T-cell (primary cell): ENCODE measurements around the gene CDC42BPG. TPM values are rescaled to one million over a fixed set of nuclear protein-coding genes. Genes with fewer than 3 reads are reported as not detected.
A peak's percentile ranks its signal among the peaks of the same experiment; 100 is the strongest.

Experiments used
- ATAC-seq, 4 experiments: fragments of 200-7000 bp in 3 of 4; fragments of 150-1000 bp in 1 of 4; cut with Tn5 transposase; replicated peaks in 1 of 4; 1 replicate in 3 of 4; 2 replicates in 1 of 4; pipeline ENCODE4 v1.10.0; 2021; ENCODE audit warnings: moderate library complexity in 3 of 4, mild to moderate bottlenecking in 2 of 4, moderate number of reproducible peaks in 1 of 4
- CTCF ChIA-PET, 2 donors: fragments of 300-600 bp; sonication (Branson Sonifier 250); formaldehyde crosslinking; loops; one replicate each; lab custom pipeline; 2022; ENCODE audit warnings: antibody characterized with exemption in 2 of 2; lab: Charles Lee
- POLR2A ChIA-PET, 2 donors: fragments of 300-600 bp; sonication (Branson Sonifier 250); formaldehyde crosslinking; loops; one replicate each; lab custom pipeline; 2022; ENCODE audit warnings: antibody characterized with exemption in 2 of 2; lab: Charles Lee
- DNase-seq, 35 experiments: peaks; one replicate each; pipeline versions ENCODE4 v3.0.0 to v3.0.0-alpha.2; 2013 to 2023
- H3K27ac ChIP-seq: one replicate; pipeline ENCODE4 v1.5.1; 2013; ENCODE audit warnings: low read length
- H3K27me3 ChIP-seq, 2 experiments: replicated peaks in 1 of 2; 1 replicate in 1 of 2; 2 replicates in 1 of 2; pipeline versions ENCODE4 v1.6.1 to v1.7.0; 2013; ENCODE audit warnings: low read length in 1 of 2, mixed read lengths in 1 of 2; ENCODE audit not compliant: control insufficient read depth in 2 of 2, insufficient read depth in 2 of 2; ENCODE audit errors: extremely low read depth in 1 of 2
- H3K36me3 ChIP-seq, 2 donors: 1 replicate in 1 of 2; 2 replicates in 1 of 2; pipeline versions ENCODE4 v1.6.1 to v1.7.0; 2013; ENCODE audit warnings: low read length in 1 of 2; ENCODE audit not compliant: control insufficient read depth in 2 of 2, insufficient read depth in 1 of 2; ENCODE audit errors: extremely low read depth in 1 of 2
- H3K4me1 ChIP-seq, 2 experiments: 1 replicate in 1 of 2; 2 replicates in 1 of 2; pipeline versions ENCODE4 v1.6.1 to v1.7.0; 2013; ENCODE audit warnings: low read length in 2 of 2, mixed read lengths in 1 of 2; ENCODE audit not compliant: insufficient read depth in 2 of 2, control insufficient read depth in 1 of 2; ENCODE audit errors: extremely low read depth in 1 of 2
- H3K4me3 ChIP-seq, 2 donors: 1 replicate in 1 of 2; 2 replicates in 1 of 2; pipeline versions ENCODE4 v1.5.1 to v1.7.0; 2013; ENCODE audit warnings: mild to moderate bottlenecking in 2 of 2, low read length in 1 of 2, moderate library complexity in 1 of 2; ENCODE audit not compliant: control insufficient read depth in 1 of 2; ENCODE audit errors: extremely low read depth in 1 of 2
- H3K9me3 ChIP-seq: 2 replicates; pipeline ENCODE4 v1.7.0; 2013
- H3K27ac Mint-ChIP-seq, 2 donors: one replicate each; pipeline ENCODE4 v1.8.0; 2020 to 2021; ENCODE audit warnings: mild to moderate bottlenecking in 2 of 2, mixed read lengths in 2 of 2
- H3K27me3 Mint-ChIP-seq, 2 donors: one replicate each; pipeline ENCODE4 v1.8.0; 2021 to 2022; ENCODE audit warnings: mixed read lengths in 2 of 2
- H3K36me3 Mint-ChIP-seq: one replicate; pipeline ENCODE4 v1.8.0; 2021; ENCODE audit warnings: mixed read lengths
- H3K4me1 Mint-ChIP-seq, 3 donors: one replicate each; pipeline ENCODE4 v1.8.0; 2020 to 2022; ENCODE audit warnings: mixed read lengths in 3 of 3, mild to moderate bottlenecking in 1 of 3
- H3K4me3 Mint-ChIP-seq, 3 donors: one replicate each; pipeline ENCODE4 v1.8.0; 2020 to 2022; ENCODE audit warnings: mild to moderate bottlenecking in 3 of 3, mixed read lengths in 3 of 3, moderate library complexity in 3 of 3
- H3K9me3 Mint-ChIP-seq, 3 donors: one replicate each; pipeline ENCODE4 v1.8.0; 2020 to 2022; ENCODE audit warnings: mixed read lengths in 3 of 3
- WGBS: methylation state at CpG from one replicate; pipeline ENCODE4 v1.1.5; 2013; ENCODE audit warnings: missing lambda C conversion rate; ENCODE audit not compliant: insufficient coverage; 5-methylcytosine and 5-hydroxymethylcytosine counted together
- total RNA-seq, 35 experiments: library from RNA in 6 of 35; stranded (reverse) in 6 of 35; fragments of 120-200 nt in 1 of 35; gene quantifications; one replicate each; pipeline versions ENCODE4 v1.2.1 to v1.2.4 and lab custom pipeline; 2013 to 2026

The CDC42BPG gene, protein sequence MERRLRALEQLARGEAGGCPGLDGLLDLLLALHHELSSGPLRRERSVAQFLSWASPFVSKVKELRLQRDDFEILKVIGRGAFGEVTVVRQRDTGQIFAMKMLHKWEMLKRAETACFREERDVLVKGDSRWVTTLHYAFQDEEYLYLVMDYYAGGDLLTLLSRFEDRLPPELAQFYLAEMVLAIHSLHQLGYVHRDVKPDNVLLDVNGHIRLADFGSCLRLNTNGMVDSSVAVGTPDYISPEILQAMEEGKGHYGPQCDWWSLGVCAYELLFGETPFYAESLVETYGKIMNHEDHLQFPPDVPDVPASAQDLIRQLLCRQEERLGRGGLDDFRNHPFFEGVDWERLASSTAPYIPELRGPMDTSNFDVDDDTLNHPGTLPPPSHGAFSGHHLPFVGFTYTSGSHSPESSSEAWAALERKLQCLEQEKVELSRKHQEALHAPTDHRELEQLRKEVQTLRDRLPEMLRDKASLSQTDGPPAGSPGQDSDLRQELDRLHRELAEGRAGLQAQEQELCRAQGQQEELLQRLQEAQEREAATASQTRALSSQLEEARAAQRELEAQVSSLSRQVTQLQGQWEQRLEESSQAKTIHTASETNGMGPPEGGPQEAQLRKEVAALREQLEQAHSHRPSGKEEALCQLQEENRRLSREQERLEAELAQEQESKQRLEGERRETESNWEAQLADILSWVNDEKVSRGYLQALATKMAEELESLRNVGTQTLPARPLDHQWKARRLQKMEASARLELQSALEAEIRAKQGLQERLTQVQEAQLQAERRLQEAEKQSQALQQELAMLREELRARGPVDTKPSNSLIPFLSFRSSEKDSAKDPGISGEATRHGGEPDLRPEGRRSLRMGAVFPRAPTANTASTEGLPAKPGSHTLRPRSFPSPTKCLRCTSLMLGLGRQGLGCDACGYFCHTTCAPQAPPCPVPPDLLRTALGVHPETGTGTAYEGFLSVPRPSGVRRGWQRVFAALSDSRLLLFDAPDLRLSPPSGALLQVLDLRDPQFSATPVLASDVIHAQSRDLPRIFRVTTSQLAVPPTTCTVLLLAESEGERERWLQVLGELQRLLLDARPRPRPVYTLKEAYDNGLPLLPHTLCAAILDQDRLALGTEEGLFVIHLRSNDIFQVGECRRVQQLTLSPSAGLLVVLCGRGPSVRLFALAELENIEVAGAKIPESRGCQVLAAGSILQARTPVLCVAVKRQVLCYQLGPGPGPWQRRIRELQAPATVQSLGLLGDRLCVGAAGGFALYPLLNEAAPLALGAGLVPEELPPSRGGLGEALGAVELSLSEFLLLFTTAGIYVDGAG (N-terminal part only)
- total RNA-seq (10 to 100 TPM in 1 of 5 donors, 1 to 10 TPM in 4; 7.4 to 10.5 (median 9.1) TPM), total RNA-seq (lab: John Stamatoyannopoulos, UW) (0.08 to 24.6 (median 12.4) reads per million in 29 experiments)
- 4.0 TPM for total RNA-seq (2013)

DNA sequence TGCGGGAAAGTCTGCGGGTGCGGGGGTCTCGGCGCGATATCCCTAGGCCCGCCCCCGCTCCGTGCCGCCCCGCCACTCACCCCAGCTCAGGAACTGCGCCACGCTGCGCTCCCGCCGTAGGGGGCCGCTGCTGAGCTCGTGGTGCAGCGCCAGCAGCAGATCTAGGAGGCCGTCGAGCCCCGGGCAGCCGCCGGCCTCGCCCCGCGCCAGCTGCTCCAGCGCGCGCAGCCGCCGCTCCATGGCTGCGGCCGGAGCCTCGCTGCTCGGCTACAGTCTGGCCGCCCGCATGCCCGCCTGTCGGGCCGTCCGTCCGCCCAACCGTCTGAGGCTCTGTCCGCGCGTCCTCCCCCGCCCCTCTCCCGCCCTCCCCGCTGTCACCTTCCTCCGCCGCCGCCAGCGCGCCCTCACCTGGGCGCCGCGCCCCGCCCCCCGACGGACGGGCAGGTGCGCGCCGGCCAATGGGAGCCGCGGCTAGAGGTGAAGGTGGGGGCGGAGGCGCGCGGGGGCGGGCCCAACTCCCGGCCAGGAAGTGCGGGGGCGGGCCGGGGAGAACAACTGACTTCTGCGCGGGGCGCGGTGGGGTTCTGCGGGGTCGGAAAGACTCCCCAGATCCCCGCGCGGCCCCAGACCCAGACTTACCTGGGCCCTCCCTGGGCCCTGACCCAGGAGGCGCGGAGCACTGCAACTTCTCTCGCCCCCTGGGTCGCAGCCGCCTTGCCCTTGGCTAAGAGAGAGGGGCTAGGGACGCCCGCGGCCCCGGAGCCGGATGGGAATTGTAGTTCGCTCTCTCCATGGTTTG is at the start of gene CDC42BPG:
Gene CDC42BPG (minus strand): TSS at position 324 of the 799 bp plus-strand sequence. CDS start 84 bp downstream, at position 240.
- H3K4me1 ChIP-seq = peaks cover 15 to 50% of the 10 kb centered on the region in 2 experiments
- 1% methylated on average over 85 of the region's 96 CpGs for WGBS
- Mint-ChIP-seq H3K4me3 (peak within 1 kb of the TSS; percentile 81 to 86 (median 85)), H3K9me3 (no peaks in the 10 kb centered on the region), H3K36me3 (peaks cover under 1% of the 10 kb centered on the region), H3K27ac (peak within 1 kb of the TSS; percentile 85 to 92), H3K27me3 (no peaks in the 10 kb centered on the region), H3K4me1 (peaks cover 37 to 44% (median 41%) of the 10 kb centered on the region in 3 donors)
- H3K4me3 ChIP-seq = peak within 1 kb of the TSS; percentile 48 to 59
- H3K9me3 ChIP-seq = no peaks in the 10 kb centered on the region
- CTCF ChIA-PET = interaction anchor here (0.6 to 1.6 kb wide), 15 partner anchors 28 to 1160 kb away, joined by 3 to 8 read pairs (median 3); partner anchors contain the start of genes MAP4K2 (in 1 of the 2), MEN1 (in 1 of the 2) and PPP2R5B (in 1 of the 2)
- H3K27ac ChIP-seq = peak within 1 kb of the TSS; percentile 76
- H3K36me3 ChIP-seq = peaks cover 3 to 4% of the 10 kb centered on the region in 2 donors
- ATAC-seq (peak; percentile 72 to 78 (median 73)), DNase-seq (peak; percentile 45 to 85 (median 68))
- H3K27me3 ChIP-seq = no peaks in the 10 kb centered on the region
- POLR2A ChIA-PET = interaction anchor here in 1 of 2 donors (0.6 kb wide), 1 partner anchor 53 kb away, joined by 5 read pairs; no protein-coding TSS in a partner anchor

DNA sequence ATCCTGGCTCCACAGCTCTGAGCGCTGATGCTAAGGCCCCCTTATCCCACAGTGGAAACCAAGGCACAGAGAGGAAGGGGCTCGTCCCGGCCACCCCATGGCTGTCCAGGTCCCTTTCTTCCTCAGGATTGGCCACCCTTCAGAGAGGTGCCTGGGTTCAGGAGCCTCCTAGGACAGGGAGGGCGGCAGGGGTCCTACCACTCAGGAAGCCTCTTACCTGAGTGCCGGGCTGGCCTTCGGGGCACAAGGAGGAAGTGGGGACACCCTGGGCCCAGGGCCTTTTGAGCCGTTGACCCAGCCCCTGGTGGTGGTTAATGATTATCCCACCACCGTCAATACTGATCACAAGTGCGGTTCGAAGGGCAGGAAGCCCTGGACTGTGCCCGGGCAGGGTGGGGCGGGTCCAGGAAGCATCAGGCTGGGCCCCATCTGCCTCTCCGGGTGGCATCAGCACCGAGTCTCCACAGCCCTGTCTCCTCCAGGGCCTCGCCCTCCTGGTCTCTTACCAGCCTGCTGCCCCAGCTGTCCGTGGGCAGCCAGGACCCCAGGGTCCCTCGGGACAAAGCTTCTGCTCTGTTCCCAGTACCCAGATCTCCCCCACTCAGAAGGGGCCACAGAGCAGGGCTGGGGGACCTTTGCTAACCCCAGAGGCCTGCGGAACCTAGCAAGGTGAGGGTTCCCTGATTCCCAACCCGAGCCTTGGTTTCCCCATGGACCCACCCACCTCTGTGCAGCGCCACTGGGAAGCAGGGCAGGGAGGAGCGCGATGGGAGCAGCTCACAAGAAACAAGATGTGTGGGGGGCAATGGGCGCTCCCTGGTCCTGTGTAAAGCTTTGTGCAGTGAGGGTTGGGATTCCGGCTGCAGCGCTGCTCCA is 49.0 kb upstream of the CDC42BPG start:
- POLR2A ChIA-PET = interaction anchor here in 1 of 2 donors (1.3 kb wide), 1 partner anchor 10 kb away, joined by 3 read pairs; no protein-coding TSS in a partner anchor
- peaks cover 13% of the 10 kb centered on the region for H3K36me3 Mint-ChIP-seq
- no peaks in the 10 kb centered on the region for H3K9me3 Mint-ChIP-seq
- ATAC-seq = no peak
- WGBS = 86% methylated on average over 17 of the region's 25 CpGs
- no peak overlapping the region for H3K27ac ChIP-seq
- DNase-seq = no peak
- H3K27me3 Mint-ChIP-seq = no peaks in the 10 kb centered on the region
- CTCF ChIA-PET = interaction anchor here (0.9 to 4.2 kb wide), 5 partner anchors 21 to 49 kb away, joined by 3 to 25 read pairs (median 3); partner anchors contain the start of gene CDC42BPG (in 1 of the 2)
- H3K9me3 ChIP-seq = no peaks in the 10 kb centered on the region
- no peaks in the 10 kb centered on the region for H3K27me3 ChIP-seq
- H3K27ac Mint-ChIP-seq = no peak overlapping the region
- H3K4me3 Mint-ChIP-seq = no peak overlapping the region
- H3K4me1 Mint-ChIP-seq = peaks cover 0 to 2% (median 0%) of the 10 kb centered on the region in 3 donors
- H3K4me3 ChIP-seq = no peak overlapping the region
- H3K4me1 ChIP-seq = peaks cover 2 to 13% of the 10 kb centered on the region in 2 experiments
- peaks cover 14 to 25% of the 10 kb centered on the region in 2 donors for H3K36me3 ChIP-seq

DNA sequence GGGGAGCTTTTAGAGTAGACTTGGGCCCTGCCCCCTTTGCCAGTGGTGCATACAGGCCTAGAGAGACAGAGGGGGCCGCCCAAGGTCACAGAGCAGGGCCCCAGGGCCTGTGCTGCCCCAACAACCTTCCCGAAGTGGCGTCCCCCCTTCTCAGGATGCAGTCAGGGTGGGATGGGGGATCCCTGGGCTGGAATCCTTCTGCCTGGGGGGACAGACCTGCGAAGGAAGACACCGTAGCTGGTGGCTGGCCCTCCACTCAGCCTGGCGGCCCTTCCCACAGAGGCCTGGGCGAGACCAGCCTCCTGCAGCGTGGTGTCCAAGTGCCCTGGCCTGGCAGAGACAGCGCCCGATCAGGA is 48.4 kb upstream of the CDC42BPG start:
- ATAC-seq (no peak), DNase-seq (no peak)
- H3K27me3 Mint-ChIP-seq = no peaks in the 10 kb centered on the region
- ChIA-PET CTCF (interaction anchor here in 1 of 2 donors (4.2 kb wide), 1 partner anchor 45 kb away, joined by 25 read pairs; no protein-coding TSS in a partner anchor), POLR2A (no interaction called here)
- H3K27ac Mint-ChIP-seq = no peak overlapping the region
- H3K9me3 Mint-ChIP-seq = no peaks in the 10 kb centered on the region
- peaks cover 10% of the 10 kb centered on the region for H3K36me3 Mint-ChIP-seq
- H3K4me1 Mint-ChIP-seq = peaks cover 5 to 7% (median 6%) of the 10 kb centered on the region in 3 donors
- Histone ChIP-seq H3K27me3 (no peaks in the 10 kb centered on the region), H3K4me3 (no peak overlapping the region), H3K9me3 (no peaks in the 10 kb centered on the region), H3K4me1 (peaks cover 7 to 19% of the 10 kb centered on the region in 2 experiments), H3K27ac (no peak overlapping the region), H3K36me3 (peaks cover 14 to 20% of the 10 kb centered on the region in 2 donors)
- no peak overlapping the region for H3K4me3 Mint-ChIP-seq
- WGBS = 99% methylated on average over 9 of the region's 10 CpGs

DNA sequence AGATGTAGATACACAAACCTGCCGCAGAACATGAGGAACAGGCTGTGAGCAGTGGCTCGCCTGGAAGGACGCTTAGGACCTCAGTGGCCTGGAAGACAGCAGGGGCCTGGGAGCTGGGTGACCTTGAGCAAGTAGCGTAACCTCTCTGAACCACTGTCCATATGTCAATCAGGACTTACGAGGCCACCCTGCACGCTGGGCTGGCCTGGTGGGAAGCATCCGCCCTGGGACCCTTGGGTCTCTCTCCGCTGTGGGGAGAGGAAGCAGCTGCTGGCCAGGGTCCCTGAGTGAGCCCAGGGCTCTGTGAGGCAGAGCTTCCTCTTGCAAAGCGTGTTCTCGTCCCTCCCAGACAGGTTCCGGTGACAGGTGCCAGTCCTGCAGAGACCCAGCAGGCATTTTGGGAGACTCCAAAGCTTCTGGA is 48.0 kb upstream of the CDC42BPG start:
- H3K36me3 ChIP-seq = peaks cover 14 to 16% of the 10 kb centered on the region in 2 donors
- Mint-ChIP-seq H3K27ac (no peak overlapping the region), H3K27me3 (no peaks in the 10 kb centered on the region), H3K9me3 (no peaks in the 10 kb centered on the region), H3K4me3 (no peak overlapping the region), H3K36me3 (peaks cover 10% of the 10 kb centered on the region), H3K4me1 (peaks cover 8 to 10% (median 10%) of the 10 kb centered on the region in 3 donors)
- ChIA-PET CTCF (interaction anchor here (1.0 to 4.2 kb wide), 2 partner anchors 44 to 45 kb away, joined by 4 to 25 read pairs; no protein-coding TSS in a partner anchor), POLR2A (no interaction called here)
- no peaks in the 10 kb centered on the region for H3K27me3 ChIP-seq
- DNase-seq = no peak
- no peaks in the 10 kb centered on the region for H3K9me3 ChIP-seq
- peaks cover 10 to 23% of the 10 kb centered on the region in 2 experiments for H3K4me1 ChIP-seq
- WGBS = 88% methylated on average over 10 of the region's 11 CpGs
- no peak overlapping the region for H3K4me3 ChIP-seq
- no peak overlapping the region for H3K27ac ChIP-seq
- no peak for ATAC-seq
